ENCODE results near the gene SHROOM2.

GRCh38 chrX:9902656-9903055 lies 116.4 kb downstream of the SHROOM2 start:
- no peak for TF ChIP-seq CTCF (conservative IDR thresholded peaks at IDR 0.05; ENCODE audit: low read depth, low read length)
- no peak for TF ChIP-seq RCOR1 (IDR thresholded peaks at IDR 0.05; ENCODE audit: insufficient replicate concordance, low read length)
- no peak for TF ChIP-seq ELK1 (IDR thresholded peaks at IDR 0.05; ENCODE audit: borderline replicate concordance, low read depth, low read length)
- no peak for TF ChIP-seq MAZ (IDR thresholded peaks at IDR 0.05; ENCODE audit: borderline replicate concordance, low read depth, low read length)
- TF ChIP-seq CHD1 (IDR thresholded peaks at IDR 0.05; ENCODE audit: low read depth, low read length), result no peak
- no peak for TF ChIP-seq POLR2A (IDR thresholded peaks at IDR 0.05; ENCODE audit: low read depth, low read length)
